Stimulated activated CD8-positive, alpha-beta memory T cell treated with anti-CD3 and anti-CD28 coated beads, Interleukin-12 subunit alpha, Interleukin-12 subunit beta, amount 100 ng/mL, for 24 hours (primary cell): ENCODE data around the gene CACHD1.

Experiments
- DNase-seq: peaks from one replicate; pipeline ENCODE4 v3.0.0-alpha.2; 2020; ENCODE audit errors: extremely low read depth

The CACHD1 gene

GRCh38 chr1:64523413-64524337 lies 53.7 kb downstream of the CACHD1 start:
- no peak for DNase-seq

DNA sequence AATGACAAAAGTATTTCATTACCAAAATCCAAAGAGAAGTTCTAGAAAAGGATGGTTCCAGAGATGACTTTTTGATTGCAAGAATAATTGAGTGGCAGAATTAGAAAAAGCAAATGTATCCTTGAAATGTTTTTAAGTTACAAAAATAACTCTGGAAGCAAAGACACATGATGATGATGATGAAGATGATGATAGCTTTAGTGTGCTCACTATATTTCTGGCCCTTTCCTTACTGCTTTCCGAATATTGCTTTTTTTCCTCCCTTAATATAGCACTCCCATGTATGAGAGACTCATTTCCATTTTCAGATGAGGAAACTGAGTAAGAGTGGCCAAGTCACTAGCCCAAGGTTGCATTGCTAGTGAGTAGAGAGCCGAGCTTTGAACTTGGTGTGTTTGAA lies 54.7 kb downstream of the CACHD1 start:
- no peak for DNase-seq

DNA sequence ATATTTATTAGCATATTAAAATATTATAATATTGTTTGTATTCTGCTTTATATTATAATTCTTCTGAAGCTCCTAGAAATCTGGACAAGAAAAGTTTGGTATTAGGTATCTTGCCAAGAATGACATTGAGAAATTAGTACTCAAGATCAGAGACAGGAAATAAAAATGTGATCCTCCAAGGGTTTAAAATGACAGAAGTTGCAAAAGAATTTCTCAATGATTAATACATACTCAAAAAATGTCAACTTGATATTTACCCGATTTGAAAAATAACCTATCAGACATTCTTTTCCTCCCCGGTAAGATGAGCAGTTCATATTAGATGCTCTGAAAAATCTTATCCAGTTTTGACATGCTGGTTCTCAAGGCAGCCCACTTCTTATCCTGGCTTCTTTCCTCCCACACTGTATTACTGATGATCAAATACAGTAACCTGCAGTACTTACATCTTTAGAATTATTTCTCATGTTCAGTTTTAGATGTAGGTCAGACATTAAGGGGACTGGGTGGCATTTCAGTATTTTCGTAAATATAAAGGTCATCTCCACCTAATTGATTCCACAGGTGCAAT lies 55.3 kb downstream of the CACHD1 start:
- DNase-seq, result no peak

DNA sequence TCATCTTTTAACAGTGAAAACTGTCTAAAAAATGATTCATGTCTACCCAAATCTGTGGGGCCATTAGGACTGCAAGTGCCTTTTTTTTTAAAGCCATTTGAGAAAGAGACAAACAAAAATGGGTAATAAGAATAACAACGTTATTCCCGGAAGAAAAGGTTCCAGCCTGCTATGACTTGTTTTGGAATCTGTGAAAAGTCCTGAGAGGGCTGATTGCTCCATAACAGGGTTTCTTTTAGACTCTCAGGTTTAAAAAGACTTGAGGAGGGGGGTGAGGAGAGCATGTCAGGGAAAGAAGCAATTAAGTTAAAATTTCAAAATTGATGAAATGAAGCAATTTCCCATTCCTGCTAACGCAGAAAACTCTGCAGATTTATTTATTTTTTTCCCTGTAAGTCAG lies 56.4 kb downstream of the CACHD1 start:
- no peak for DNase-seq

GRCh38 chr1:64527165-64527564 lies 57.2 kb downstream of the CACHD1 start:
- no peak for DNase-seq

DNA sequence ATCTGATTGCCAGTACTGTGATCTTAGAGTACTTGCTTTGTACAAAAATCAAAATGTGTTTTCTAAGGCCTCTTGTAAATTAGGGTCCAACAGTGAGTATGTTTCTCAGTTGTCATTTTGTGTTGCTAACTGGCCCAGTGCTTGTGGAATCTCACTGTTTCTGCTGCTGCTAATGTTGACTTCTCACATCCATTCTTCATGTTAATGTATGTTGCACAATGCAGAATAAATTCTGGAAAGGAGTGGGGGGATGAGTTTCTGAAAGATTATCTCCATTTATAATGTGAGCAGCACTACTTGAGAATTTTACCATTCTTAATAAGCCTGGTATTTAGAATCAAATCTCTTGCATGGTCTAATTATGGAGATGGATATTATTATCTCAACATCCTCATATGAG lies 57.9 kb downstream of the CACHD1 start:
- no peak for DNase-seq

GRCh38 chr1:64530969-64531692 lies 61.2 kb downstream of the CACHD1 start:
- DNase-seq, result no peak

GRCh38 chr1:64532646-64533045 lies 62.7 kb downstream of the CACHD1 start:
- DNase-seq, result no peak

GRCh38 chr1:64535938-64536835 lies 66.3 kb downstream of the CACHD1 start:
- no peak for DNase-seq

DNA sequence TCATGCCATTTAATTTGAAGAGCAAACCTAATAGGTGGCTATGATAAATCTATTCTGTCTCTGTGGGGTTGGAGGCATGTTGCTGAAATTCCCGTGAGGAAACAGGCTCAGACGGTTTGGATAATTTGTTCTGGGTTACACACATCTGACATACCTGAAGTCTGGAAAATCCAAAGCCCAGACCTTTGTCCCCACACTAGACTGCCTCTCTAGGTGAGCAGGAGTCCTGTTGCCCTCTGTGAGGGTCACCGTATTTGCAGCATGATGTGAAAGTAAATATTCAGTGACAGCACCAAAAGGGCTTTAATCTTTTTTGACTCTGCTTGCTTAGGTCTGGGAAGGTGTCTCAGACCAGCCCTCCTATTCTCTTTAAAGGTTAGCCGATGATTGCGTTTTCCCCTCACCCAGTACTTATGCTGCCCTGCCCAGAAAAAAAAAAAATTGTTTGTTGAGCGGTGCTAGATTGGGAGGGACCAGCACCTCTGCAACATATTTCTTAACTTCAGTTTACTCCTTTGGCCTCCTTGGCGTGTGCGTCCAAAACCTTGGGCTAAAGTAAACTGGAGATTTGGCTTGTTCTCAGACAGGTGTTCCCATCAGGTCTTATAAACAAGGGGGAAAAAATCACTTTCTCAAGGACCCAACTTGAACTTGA lies 67.0 kb downstream of the CACHD1 start:
- no peak for DNase-seq

DNA sequence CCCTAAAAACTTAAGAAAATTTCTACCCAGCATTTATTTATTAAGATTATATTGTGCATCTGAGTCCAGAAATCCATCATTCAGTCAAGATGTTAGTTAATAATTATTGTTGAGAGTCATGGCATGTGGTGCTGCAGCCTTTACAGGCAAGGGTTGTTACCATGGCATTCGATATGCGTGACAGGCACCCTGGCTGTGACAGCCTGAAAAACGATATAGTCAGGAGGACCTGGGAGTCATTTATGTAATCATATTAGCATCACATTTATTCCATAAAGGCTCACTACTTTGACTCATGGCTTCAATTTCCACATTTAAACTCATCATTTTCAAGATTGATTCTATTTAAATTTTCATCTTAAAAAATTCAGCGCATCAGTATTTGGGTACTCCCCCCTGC lies 68.0 kb downstream of the CACHD1 start:
- DNase-seq, result no peak

DNA sequence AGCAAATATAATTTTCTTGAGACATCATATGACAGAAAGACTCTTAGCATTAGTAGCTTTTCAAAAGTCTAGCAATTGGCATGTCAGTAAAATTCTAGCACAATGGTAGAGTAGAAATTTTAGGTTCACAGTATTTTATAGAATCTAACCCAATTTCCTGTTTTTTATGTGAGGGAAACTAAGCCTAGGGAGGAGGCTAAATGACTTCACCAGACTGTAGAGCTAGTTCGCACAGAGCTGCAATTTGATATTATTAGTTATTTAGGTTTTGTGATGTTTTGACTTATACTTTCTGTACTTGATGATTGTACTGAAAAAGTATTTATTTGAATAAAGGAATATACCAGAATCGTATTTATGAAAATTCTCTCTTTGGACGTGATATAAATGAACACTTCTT lies 68.5 kb downstream of the CACHD1 start:
- no peak for DNase-seq

GRCh38 chr1:64539289-64539688 lies 69.4 kb downstream of the CACHD1 start:
- no peak for DNase-seq

GRCh38 chr1:64539781-64540218 lies 69.9 kb downstream of the CACHD1 start:
- DNase-seq, result no peak

DNA sequence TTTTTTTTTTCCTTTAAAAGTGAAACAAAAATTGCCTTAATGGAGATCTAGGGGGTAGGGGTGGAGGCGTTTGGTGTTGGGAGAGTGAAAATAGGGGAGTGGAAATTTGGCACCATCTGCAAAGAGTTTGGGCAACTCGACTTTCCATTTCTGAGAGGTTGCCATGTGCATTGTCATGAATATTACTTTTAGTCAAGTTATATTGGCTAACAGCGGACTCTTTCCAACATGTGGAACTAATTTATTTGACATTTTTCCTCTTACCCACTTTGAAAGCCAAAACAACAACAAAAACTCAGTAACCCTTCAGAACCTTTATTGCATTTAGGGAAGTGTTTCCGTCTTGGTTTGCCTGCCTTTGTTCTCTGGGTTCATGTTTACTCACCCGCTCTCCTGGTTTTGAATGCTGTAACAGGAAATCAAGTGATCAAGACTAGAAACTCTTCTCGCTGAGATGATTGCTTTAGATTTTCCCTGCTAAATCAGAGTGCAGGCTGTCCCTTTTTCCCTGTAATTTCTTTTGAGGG lies 70.4 kb downstream of the CACHD1 start:
- no peak for DNase-seq

GRCh38 chr1:64542118-64542517 lies 72.2 kb downstream of the CACHD1 start:
- no peak for DNase-seq

- no peak for DNase-seq
Measured at GRCh38 chr1:64543831-64544230, 73.9 kb downstream of the CACHD1 start.

GRCh38 chr1:64545118-64545843 lies 75.4 kb downstream of the CACHD1 start:
- DNase-seq, result no peak

- DNase-seq, result no peak
Measured at GRCh38 chr1:64546013-64546412, 76.1 kb downstream of the CACHD1 start.
